ENCODE results near the gene RPL7A.

The RPL7A gene

GRCh38 chr9:133356391-133357091, 8.5 kb downstream of the RPL7A start, which contains the start of the genes SURF1 and SURF2:
TSS of gene SURF1 (minus strand) at chr9:133356487. CDS start at chr9:133356453, 34 bp downstream.
TSS of gene SURF2 (plus strand) at chr9:133356550. CDS start at chr9:133356593, 43 bp downstream.
- TF ChIP-seq CTCF (IDR thresholded peaks at IDR 0.05; ENCODE audit: low read depth, low read length) = no peak
- DNase-seq (ENCODE audit: extremely low read depth, low read depth) = no peak

GRCh38 chr9:133357656-133358055, 9.6 kb downstream of the RPL7A start:
- DNase-seq (ENCODE audit: extremely low read depth, low read depth) = no peak
- no peak for TF ChIP-seq CTCF (IDR thresholded peaks at IDR 0.05; ENCODE audit: low read depth, low read length)

GRCh38 chr9:133359399-133360175, 11.6 kb downstream of the RPL7A start:
- TF ChIP-seq CTCF (IDR thresholded peaks at IDR 0.05; ENCODE audit: low read depth, low read length) = peak; percentile 33
- DNase-seq (ENCODE audit: extremely low read depth, low read depth) = no peak

- no peak for DNase-seq (ENCODE audit: extremely low read depth, low read depth)
- no peak for TF ChIP-seq CTCF (IDR thresholded peaks at IDR 0.05; ENCODE audit: low read depth, low read length)
Observed at GRCh38 chr9:133360400-133361393, 12.7 kb downstream of the RPL7A start.

- TF ChIP-seq CTCF (IDR thresholded peaks at IDR 0.05; ENCODE audit: low read depth, low read length) = no peak
- no peak for DNase-seq (ENCODE audit: extremely low read depth, low read depth)
Observed at GRCh38 chr9:133361507-133362092, 13.6 kb downstream of the RPL7A start.

- no peak for TF ChIP-seq CTCF (IDR thresholded peaks at IDR 0.05; ENCODE audit: low read depth, low read length)
- DNase-seq (ENCODE audit: extremely low read depth, low read depth) = no peak
Observed at GRCh38 chr9:133362359-133363044, 14.5 kb downstream of the RPL7A start.

Measured in AG09319 (cell line).